ENCODE measurements around the gene C12orf43.

DNA sequence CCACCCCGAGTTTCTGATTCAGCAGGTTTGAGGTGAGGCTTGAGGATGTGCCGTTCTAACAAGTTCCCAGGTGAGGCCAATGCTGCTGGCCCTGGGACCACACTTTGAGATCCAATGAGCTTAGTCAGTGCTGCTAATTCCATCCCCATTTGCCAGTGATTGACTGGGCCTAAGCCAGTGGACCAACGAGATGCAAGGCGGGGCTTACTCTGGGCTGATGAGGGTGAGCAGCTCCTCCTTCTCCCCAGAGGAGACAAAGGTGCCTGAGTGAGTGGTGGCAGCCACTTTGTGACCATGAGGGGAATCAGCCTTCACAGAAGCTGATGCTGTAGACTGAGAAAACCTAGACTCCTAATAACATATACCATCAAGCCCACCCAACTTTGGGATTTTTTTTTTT, 61.1 kb downstream of the C12orf43 start:
- no peak for TF ChIP-seq POLR2A (IDR thresholded peaks at IDR 0.05; ENCODE audit: extremely low read depth, insufficient read length)
- TF ChIP-seq, protein P1, sequence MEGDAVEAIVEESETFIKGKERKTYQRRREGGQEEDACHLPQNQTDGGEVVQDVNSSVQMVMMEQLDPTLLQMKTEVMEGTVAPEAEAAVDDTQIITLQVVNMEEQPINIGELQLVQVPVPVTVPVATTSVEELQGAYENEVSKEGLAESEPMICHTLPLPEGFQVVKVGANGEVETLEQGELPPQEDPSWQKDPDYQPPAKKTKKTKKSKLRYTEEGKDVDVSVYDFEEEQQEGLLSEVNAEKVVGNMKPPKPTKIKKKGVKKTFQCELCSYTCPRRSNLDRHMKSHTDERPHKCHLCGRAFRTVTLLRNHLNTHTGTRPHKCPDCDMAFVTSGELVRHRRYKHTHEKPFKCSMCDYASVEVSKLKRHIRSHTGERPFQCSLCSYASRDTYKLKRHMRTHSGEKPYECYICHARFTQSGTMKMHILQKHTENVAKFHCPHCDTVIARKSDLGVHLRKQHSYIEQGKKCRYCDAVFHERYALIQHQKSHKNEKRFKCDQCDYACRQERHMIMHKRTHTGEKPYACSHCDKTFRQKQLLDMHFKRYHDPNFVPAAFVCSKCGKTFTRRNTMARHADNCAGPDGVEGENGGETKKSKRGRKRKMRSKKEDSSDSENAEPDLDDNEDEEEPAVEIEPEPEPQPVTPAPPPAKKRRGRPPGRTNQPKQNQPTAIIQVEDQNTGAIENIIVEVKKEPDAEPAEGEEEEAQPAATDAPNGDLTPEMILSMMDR (IDR thresholded peaks at IDR 0.05; ENCODE audit: low read depth, low read length) = no peak
